ENCODE data around the gene NREP.

The NREP gene

DNA sequence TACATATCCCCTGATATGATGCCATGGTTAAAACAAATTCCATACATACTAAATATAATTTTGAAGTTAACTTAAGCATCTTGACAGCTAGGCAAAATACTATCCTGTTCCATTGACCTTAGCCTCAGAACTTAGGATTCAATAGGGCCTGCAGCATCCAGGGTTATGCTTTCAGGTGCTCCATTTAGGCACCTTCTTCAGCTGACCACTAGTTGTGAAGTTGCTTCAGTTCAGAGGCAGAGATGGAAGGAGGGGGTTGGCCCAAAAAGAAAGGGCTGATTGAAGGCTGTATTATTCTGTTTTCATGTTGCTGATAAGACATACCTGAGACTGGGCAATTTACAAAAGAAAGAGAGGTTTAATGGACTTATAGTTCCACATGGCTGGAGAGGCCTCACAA lies 7.0 kb upstream of the NREP start:
- DNase-seq = no peak

GRCh38 chr5:111762895-111763294 lies 5.9 kb upstream of the NREP start:
- DNase-seq = no peak

GRCh38 chr5:111758284-111758628 lies 1.3 kb upstream of the NREP start:
- DNase-seq = no peak

DNA sequence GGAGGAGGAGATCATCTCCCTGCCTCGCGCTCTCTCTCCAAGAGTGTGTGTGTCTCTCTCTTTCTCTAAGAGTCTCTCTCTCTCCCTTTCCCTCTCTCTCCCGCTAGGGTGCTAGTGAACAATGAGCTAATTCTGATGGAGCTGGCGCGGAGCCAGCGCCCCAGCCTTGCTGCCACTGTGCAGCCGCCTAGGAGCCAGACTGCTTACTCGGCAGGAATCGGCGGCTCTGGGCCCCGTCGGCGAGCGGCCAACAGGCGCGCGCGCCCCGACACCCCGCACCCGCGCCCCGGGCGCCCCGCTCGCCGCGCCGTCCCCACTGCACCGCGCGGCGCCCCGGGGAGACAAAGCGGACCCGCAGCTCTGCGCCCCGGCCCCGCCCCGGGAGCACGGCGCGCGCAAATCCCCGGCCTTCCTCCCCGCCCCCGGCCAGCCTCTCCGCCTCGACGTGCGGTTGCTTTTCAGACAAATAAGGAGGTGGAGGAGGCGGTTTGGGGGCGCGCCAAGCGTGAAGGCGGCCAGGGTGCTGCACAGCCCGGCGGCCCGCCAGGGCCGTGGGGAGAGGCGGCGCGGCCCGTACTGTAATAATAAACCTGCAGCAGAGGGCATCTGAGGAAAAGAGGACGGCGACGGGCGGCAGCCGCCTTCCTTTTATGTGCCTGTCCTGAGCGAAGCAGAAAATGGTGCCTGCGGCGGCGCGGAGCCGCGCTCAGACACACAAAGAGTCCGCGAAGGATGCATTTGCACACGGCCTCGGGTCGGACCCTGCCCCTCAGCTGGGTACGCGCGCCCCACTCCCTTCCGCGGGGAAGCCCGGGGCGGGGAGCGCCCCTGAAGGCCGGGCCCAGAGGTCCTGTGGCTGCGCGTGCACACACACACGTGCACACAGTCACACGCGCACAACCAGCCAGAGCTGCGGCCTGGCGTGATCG lies 625 bp upstream of the NREP start:
- DNase-seq = peak; percentile 81

GRCh38 chr5:111755942-111756381 lies 1.0 kb downstream of the NREP start:
- DNase-seq = no peak

GRCh38 chr5:111755345-111755941 lies 1.6 kb downstream of the NREP start:
- no peak for DNase-seq

DNA sequence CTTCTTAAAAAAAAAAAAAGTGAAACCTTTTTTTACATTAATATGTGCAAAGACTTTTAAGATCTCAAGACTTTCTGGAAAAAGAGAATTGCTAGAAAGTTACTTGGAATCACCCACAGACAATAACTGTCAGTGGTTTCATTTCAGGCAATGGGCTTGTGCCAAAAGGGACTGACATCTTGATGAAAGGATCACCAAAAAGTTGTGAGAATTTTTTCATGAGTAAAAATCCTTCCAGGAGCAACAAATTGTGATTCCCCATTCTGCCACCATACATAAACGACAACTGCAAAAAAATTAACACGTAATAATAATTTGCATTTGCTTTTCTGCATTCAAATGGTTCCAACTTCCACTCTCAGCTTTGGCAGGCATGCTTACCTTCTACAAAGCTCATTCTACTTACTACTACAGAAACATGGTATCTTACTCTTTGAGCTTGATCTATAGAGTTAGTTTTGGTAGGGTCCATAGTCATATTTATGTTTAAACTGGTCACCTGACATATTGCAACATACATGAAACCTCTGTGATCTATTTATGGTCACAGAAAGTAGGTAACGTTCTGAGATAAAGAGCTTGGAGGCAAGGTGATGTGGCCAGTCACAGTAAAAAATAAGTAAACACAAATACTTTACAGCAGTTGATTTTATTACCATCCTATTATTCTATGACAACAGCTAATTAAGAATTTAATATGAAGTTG lies 3.0 kb downstream of the NREP start:
- no peak for DNase-seq

DNA sequence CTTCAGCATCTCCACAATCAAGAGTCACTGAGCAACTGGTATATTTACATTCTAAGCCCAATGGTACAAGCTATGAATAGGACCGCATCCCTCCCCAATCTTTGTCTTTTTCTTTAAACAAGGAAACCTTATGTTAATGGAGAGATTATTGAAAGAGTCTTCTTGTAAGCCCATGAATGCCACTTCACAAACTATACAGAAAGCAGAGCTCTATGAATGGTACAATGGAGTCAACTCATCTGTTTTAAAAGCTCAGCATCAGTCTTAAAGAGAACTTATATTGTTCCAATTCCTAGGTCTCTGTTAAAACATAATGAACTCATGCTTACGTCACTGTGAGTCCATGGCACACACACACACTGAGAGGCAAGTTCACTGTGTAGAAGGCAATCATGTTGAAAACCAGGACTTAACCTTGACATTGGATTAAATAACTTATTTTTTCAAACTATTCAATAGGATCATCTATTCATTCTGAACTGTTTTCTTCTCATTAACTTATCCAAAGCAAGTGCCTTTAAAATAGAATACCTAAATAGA lies 4.5 kb downstream of the NREP start:
- DNase-seq = no peak

DNA sequence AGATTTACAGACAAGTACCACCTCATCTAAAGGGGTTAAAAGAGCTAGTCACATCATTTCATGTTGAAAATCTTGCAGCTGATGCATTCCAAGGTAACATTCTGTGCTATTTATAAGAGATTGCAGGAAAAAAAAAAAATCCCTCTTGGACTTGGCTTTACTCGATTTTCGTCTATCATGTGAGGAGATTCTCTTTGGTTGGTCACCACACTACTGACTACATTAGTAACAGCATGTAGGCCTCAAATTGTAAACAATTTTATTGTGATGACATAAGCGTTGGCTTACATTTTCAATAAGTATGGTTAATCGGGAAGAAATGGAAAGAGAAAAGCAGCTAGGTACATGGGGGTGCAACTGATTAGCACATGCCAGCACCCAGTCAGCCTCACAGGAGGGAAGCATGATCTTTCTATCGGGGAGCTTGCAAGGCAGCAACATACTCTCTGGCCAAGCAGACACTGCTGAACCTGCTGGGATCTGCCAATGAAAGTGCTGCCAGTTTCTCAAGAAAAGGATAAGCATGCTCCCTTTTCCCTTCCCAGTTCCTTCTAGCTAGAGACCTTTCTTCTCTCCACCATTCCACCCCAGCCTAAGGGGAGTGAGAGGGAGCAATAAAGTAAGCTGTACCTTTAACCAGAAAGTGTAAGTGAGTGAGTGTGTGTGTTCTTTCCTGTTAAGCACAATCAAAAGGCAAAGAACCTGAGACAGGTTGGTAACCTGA lies 7.5 kb downstream of the NREP start:
- no peak for DNase-seq

DNA sequence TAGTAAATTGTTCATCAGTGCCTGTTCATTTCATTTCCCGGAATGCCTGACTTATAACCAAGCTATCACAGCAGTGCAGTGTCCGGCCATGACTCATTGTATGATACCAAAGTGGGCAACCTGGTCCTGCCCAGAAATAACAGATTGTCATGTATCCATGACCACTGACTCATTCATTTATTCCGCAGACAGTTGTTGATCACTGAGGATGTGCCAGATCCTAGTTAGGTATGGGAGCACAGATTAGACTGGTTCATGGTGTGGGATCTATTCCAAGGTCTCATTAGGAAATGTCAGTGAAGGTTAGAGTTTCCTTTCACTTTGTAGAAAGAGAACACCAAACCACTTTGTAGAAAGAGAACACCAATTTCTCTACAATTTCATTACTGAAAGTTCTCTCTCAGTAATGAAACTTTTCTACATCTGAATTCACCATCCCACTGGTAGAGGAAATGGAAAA lies 8.7 kb downstream of the NREP start:
- DNase-seq = peak; percentile 46

DNA sequence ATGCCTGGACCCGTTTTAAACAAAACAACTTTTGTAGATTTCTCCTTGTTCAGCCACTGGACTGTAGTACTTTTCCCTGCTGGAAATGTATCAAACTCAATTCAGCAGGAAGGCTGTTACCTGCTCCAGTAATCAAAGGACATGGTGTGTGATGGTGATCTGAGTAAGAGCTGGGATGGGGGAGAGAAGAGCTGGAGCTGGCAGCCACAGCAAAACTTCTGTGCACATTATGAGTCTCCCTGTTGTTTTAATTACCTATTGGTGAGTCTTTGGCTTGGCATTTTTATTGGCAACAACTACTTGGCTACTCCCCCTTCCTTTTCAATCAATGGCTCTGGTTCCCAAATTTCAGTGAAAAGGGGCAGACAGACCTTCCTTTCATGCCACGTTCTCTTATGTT lies 9.7 kb downstream of the NREP start:
- DNase-seq = no peak

DNA sequence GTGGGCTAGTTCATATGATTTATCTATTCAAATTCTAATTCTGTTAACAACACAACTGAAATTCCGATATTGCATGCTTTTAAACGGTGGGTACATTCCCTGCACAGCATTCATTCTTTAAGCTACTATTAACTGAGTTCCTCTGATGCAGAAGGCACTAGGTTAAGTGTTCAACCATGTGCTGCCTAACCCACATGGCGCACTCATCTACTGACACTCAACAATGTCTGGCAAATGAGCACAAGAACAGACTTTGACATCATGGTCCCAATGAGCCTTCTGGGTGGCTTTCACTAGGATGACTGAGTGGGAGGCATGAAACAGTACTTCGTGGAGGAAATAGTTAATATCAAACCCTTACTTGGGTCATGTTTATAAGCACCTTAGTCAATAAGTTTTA lies 10.2 kb downstream of the NREP start:
- no peak for DNase-seq

DNA sequence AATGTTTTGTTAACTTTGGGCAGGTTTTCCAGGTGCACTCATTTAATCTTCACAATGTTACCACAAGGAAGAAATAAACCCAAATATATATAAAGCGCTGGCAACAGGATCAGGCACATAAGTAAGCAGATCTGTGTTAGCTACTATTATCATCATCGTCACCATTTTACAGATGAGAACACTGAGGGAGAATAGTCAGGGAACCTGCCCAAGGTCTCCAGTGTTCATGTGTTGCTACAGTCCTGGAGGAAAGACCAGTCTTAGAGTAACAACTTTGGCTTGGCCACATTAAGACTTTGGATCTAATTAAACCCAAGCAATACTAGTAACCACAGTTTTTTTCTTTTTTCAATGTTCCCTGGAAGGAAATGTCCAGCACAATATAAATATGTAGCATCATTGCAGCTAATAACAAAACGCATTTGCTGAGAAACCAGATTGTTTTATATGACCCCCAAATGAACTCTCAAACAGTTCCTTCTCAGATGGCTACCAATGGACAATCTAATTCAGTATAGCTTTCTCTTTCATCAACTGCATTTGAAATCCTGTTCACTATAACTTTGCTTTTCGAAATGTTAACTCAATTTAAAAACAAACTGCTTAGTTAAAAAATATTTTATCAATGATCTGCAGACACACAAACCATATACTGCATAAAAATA lies 11.8 kb downstream of the NREP start:
- DNase-seq = no peak

DNA sequence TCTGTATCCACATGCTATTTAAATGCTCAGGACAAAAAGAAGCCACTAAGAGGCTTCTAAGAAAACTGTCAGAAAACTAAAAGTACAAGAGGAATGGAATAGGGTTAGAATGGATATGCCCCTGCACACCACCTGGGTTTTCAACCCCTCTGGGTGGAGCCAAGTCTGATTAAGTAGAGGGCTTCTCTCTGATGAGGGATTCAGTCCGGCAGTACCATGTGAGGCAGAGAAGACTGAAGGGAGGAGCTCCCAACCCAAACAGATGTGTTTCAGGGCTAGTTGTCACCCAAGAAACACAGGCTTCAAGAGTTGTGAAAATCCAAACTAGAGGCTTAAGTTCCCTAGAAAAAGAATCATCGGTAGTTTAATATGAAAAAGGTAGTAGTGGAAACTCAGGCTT lies 12.5 kb downstream of the NREP start:
- DNase-seq = no peak

- no peak for DNase-seq
Measured at GRCh38 chr5:111743988-111744387, 13.0 kb downstream of the NREP start.

GRCh38 chr5:111743512-111743911 lies 13.5 kb downstream of the NREP start:
- no peak for DNase-seq

GRCh38 chr5:111742177-111742994 lies 14.6 kb downstream of the NREP start:
- DNase-seq = no peak

DNA sequence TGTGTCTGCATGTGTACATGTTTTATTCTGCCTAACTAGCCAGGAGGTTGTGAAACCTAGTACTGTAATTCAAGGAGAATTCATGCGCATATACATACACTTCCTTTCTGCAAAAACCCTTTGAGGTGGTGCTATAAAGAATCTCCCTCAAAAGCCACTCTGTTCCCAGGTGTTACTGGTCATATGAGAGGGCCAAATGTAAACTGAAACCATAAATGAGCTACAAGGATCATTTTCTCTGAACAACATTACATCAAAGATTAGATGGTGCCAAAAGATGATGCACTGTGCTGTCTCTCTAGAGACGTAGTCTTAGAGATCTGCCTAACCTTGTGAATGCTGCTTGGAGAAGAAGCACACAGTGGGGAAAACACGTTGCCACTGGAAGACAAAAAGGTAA lies 15.7 kb downstream of the NREP start:
- no peak for DNase-seq

DNA sequence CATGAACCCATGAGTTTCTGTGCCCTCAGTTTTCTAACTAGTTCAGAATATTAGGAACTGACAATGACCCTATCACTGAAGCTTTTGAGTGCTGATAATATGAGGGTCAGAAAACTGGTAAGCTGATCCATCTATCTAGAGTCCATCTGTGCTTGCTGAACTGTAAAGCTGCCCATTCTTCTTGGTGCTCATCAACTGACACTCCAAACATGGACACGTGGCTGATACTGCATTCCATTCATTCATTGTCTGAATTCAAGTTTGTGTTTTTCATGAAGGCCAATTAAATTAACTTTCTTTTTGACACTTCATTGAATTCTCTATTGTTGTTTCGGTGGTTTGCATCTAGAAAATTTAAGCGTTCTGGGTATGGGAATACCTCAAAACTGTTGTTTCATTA lies 17.6 kb downstream of the NREP start:
- no peak for DNase-seq

GRCh38 chr5:111738118-111738517 lies 18.9 kb downstream of the NREP start:
- no peak for DNase-seq

- DNase-seq = no peak
Measured at GRCh38 chr5:111737716-111738115, 19.3 kb downstream of the NREP start.

Data from T1000 (cell line).